Effector CD8-positive, alpha-beta T cell (primary cell): Measurements from ENCODE around the gene AATF.

ENCODE experiments used
- DNase-seq: peaks from one replicate; lab custom pipeline; 2025; lab: John Stamatoyannopoulos, UW

The AATF gene

GRCh38 chr17:36979565-36979941 lies 30.8 kb downstream of the AATF start:
- no peak for DNase-seq

- DNase-seq, result no peak
Measured at GRCh38 chr17:36980280-36980761, 31.6 kb downstream of the AATF start.

- no peak for DNase-seq
Measured at GRCh38 chr17:36983618-36984017, 34.9 kb downstream of the AATF start.

- no peak for DNase-seq
Measured at GRCh38 chr17:36989173-36989572, 40.4 kb downstream of the AATF start.

GRCh38 chr17:36992701-36993100 lies 43.9 kb downstream of the AATF start:
- DNase-seq, result no peak

- no peak for DNase-seq
Measured at GRCh38 chr17:36993227-36993626, 44.5 kb downstream of the AATF start.

GRCh38 chr17:36994438-36994837 lies 45.7 kb downstream of the AATF start:
- DNase-seq, result no peak

GRCh38 chr17:36999471-36999870 lies 50.7 kb downstream of the AATF start:
- no peak for DNase-seq

GRCh38 chr17:37016780-37017179 lies 68.0 kb downstream of the AATF start:
- no peak for DNase-seq

- DNase-seq, result no peak
Measured at GRCh38 chr17:37017404-37017803, 68.7 kb downstream of the AATF start.

GRCh38 chr17:37019117-37019740 lies 70.5 kb downstream of the AATF start:
- DNase-seq, result no peak

GRCh38 chr17:37019741-37020129 lies 71.0 kb downstream of the AATF start:
- no peak for DNase-seq

GRCh38 chr17:37024181-37024637 lies 75.5 kb downstream of the AATF start:
- DNase-seq, result no peak

GRCh38 chr17:37025238-37025637 lies 76.5 kb downstream of the AATF start:
- no peak for DNase-seq

- no peak for DNase-seq
Measured at GRCh38 chr17:37025847-37026530, 77.2 kb downstream of the AATF start.

GRCh38 chr17:37026531-37026869 lies 77.7 kb downstream of the AATF start:
- no peak for DNase-seq

GRCh38 chr17:37028040-37028439 lies 79.3 kb downstream of the AATF start:
- DNase-seq, result no peak

GRCh38 chr17:37031493-37032083 lies 82.8 kb downstream of the AATF start:
- no peak for DNase-seq

GRCh38 chr17:37037590-37038155 lies 88.9 kb downstream of the AATF start:
- DNase-seq, result no peak

GRCh38 chr17:37039269-37039668 lies 90.5 kb downstream of the AATF start:
- no peak for DNase-seq

GRCh38 chr17:37041932-37042331 lies 93.2 kb downstream of the AATF start:
- DNase-seq, result no peak

GRCh38 chr17:37043201-37043600 lies 94.4 kb downstream of the AATF start:
- DNase-seq, result no peak

GRCh38 chr17:37045351-37045922 lies 96.7 kb downstream of the AATF start:
- no peak for DNase-seq
